Activated naive CD4-positive, alpha-beta T cell (primary cell): ENCODE results near the gene PHC2.
"Not testable (repeated sequence)": the region's sequence is repeated elsewhere in the genome, so short reads cannot be mapped to it uniquely, and the experiment has no call there.

ENCODE experiments used
- DNase-seq, 4 experiments: peaks; one replicate each; lab custom pipeline; 2025; lab: John Stamatoyannopoulos, UW

PHC2 gene

DNA sequence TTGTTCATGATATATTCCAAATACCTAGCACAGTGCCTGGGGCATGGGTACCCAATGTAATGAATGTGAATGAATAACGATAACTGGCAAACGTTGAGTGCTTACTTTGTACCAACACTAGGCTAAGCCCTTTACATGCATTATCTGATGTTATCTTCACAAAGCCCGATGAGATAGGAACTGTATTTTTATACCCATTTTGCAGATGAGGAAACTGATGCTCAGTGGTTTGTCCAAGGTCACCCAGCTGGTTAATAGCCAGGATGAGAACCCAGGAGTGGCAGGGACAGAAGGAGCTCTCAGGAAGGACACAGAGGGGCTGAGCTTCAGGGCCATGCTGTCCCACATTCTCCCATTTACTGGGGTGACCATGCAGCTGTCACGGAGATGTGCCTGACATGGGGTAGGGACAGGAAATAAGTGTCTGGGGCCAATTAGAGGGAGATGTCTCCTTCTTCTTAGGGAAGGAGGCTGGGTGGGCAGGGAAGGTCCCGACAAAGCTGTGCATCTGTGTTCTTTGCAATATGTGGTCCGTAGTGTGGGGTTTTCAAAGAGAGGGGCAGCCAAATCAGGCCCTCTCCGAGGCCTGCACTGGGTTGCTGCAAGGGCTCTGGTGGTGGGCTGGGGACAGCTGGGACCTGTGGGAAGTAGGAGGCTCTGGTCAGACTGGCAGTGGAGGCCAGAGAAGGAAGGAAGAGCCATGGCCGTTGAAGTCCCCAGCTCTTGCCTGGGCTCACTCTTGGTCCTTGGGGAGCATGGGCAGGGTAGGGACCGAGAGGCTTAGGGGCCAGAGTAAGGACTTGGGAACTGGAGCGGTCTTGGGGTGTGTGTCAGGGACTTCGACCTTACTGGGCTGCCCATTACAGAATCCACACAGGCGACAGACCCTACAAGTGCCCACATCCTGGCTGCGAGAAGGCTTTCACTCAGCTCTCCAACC, 136.6 kb downstream of the PHC2 start:
- no peak for DNase-seq

DNA sequence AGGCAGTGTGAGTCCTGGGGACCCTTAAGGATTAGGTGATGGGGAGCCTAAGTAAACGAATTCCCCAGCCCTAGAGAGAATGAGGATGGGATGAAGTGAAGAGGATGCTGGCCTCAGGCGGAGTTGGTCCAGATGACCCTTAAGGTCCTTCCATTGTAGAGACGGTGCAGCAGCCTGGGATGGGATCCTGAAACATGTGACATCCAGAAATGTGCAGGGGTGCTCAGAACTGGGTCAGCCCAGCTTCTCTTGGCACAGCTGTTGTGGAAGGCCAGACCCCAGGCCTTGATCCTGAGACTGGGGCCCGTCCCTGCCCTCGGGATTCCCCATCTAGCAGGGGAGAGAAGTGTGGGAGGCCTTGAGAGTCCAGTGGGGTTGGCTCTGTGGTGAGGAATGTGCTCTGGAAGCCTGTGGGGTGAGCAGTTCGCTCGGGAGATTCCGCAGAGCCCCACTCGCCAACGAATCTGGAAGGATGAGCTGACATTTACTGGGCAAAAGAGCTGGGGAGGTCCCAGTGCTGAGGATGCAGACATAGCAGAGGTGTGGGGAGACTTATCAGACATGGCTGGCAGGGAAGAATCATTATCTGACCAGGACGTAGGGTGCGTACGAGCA, 138.1 kb downstream of the PHC2 start:
- no peak for DNase-seq

DNA sequence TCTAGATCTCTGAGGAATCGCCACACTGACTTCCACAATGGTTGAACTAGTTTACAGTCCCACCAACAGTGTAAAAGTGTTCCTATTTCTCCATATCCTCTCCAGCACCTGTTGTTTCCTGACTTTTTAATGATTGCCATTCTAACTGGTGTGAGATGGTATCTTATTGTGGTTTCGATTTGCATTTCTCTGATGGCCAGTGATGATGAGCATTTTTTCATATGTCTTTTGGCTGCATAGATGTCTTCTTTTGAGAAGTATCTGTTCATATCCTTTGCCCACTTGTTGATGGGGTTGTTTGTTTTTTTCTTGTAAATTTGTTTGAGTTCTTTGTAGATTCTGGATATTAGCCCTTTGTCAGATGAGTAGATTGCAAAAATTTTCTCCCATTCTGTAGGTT, 140.3 kb downstream of the PHC2 start:
- DNase-seq: not testable (repeated sequence)

DNA sequence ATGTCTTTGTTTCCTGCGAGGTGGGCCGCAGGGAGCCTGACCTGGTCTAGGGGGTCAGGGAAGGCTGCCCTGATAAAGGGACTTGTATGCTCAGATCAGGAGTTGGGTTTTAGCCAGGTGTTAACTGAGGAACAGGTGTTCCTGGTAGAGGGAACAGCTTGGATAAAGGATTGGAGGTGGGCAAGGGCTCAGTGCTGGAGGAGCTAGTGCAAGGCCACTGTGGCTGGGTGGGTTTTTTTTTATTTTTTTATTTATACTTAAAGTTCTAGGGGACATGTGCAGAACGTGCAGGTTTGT, 141.1 kb downstream of the PHC2 start:
- DNase-seq: no peak

DNA sequence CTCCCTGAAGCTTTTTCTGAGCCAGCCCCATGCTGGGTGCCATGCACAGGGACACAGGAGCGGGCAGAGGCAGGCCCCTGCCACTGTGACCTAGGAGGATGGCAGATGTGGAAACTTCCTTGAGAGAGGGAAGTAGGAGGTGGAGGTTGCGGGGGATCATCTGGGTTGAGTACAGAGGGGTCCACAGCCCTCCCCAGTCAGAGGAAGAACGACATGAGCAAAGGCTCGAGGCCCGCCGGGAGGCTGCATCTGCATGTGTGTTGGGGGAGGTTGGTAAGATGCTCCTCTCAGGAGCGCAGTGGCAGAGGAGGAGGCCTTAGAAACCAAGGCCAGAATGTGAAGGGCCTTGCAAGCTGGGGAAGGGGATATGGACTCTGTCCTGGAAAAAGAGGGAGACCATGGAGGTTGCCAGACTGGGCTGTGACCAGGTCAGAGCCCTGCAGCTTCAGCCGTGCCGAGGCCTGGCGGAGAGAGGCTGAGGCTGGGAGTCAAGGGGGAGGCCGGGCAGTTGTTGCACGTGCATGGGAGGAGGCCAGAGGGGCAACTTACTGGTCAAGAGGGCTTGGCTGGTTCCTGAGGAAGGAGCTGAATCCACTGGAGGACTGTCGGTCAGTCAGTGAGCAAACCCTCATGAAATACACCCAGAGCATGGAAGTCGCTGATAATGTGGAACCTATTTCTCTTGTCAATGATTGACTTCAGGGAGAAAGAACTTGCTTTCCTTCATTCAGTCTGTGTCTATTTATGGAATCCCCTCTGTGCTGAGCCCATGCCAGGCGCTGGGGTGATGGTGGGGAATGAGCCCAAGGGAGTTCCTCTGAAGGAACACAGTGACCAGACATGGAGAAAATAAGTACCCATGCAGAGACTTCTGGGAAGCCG, 141.7 kb downstream of the PHC2 start:
- no peak for DNase-seq

DNA sequence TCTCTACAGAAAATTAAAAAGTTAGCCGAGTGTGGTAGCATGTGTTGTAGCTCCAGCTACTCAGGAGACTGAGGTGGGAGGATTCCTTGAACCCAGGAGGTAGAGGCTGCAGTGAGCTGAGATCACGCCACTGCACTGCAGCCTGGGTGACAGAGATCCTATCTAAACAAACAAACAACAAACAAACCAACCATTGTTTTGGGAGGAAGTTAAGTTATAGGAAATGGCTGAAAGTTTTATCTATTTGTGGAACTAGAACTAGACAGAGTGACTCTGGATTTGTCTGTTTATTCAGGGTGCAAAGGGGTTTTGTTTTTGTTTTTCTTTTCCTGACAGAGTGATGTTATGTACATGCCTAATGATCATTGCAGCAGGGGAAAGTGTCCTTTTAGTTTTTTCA, 143.6 kb downstream of the PHC2 start:
- DNase-seq: no peak

DNA sequence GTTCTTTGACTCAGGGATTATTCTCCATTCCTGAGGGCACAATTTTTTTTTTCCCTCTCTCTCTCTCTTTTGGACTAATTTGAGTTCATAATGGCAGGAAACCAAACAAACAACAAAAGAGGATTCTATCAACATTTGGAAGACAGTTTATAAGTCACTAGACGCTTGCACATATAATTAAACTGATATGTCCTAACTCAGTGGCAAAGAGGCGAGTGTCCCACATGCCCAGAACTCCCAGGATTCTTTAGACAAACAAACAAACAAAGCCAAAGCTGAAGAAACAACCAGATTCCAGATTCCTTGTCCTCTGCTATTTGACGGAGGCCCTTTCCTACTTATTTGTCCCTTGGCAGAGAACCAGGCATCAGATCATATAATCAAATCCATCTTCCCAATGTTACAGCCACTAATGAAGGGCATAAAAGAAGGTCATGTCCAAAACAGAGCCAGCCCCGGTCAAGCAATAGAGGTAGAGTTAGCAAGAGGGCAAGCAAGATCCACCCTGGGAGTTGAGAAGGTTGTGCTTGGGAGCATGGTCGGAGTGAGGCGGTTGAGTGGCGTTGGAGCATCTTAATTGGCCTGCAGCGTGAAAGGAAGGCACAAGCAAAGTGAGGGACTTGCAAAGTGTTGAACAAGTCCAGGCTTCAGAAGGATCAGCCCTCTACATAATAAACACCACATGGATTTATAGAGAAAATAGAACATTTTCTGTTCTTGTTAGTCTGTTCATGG, 144.3 kb downstream of the PHC2 start:
- no peak for DNase-seq

DNA sequence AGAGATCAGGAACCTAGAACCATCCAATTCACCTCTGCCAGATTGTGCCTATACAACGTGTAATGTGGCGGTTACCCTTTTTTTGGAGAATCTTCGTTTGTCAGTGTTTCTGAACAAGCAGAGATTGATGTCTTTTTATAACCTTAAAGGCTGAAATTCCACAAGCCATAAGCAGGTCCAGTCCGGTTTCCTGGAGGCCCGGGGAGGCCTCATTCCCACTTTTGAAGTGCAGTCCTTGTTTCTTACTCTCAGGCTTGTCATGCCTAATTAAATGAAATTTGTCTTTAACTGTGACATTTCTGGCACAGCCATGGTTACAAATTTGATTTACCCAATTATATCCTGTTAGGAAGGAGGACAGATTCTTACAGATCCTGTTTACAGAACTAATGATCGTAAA, 146.8 kb downstream of the PHC2 start:
- DNase-seq: no peak

DNA sequence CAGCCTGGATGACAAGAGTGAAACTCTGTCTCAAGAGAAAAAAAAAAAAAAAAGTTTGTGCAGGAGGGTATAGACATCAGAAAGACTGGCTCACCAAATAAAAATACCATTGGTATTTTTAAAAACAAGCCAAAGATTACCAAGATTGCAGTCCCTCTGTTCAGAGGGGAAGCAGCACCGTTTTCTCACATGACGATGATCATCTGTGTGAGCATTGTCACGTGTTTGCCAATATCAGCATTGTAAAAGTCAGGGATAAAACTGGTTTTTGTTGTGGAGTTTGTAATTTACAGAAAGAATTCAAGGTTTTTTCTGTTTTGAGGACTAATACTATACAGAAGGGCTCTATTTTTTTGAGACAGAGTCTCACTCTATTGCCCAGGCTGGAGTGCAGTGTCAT, 148.1 kb downstream of the PHC2 start:
- DNase-seq: no peak

DNA sequence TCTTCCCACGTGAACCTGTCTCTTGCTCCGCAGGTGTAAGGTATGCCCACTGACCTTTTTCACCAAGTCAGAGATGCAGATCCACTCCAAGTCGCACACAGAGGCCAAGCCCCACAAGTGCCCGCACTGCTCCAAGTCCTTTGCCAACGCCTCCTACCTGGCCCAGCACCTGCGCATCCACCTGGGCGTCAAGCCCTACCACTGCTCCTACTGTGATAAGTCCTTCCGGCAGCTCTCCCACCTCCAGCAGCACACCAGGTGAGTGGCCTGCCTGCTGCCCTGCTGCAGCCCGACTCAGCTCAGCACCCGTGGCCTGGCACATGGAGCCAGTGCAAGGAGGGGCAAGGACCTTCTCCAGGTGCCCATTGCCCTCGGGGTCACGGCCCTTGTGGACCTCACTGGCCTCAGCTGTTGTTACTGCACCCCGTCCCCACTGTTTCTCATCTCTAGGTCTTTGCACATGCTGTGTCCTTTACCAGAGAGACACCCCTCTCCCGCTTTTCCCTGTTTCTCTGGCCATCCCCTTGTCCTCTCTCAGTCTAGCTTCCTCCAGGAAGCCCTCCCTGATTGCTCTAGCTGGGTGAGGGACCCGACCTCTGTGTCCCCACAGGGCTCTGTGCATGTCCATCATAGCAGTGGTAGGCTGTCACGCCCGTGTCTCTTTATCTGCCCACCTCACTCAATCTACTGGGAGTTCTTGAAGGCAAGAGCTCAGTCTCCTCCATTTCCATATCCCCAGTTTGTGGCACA, 149.2 kb downstream of the PHC2 start:
- no peak for DNase-seq

DNA sequence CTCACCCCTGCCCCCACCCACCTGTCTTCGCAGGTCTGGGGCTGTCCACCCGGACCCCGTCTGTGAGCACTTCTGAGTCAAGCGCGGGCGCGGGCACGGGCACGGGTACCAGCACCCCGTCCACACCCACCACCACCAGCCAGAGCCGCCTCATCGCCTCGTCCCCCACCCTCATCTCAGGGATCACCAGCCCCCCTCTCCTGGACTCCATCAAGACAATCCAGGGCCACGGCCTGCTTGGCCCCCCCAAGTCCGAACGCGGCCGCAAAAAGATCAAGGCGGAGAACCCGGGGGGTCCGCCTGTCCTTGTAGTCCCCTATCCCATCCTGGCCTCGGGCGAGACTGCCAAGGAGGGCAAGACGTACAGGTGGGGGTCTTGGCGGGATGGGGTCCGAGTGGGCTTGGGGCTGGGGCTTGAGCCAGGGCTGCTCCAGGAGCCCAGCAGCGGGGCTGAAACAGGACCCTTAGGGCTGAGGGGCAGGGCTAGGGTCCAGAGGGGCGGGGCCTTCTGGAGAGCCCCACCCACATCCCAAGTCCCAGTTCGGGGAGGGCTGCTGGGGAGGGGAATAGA, 150.7 kb downstream of the PHC2 start:
- no peak for DNase-seq

DNA sequence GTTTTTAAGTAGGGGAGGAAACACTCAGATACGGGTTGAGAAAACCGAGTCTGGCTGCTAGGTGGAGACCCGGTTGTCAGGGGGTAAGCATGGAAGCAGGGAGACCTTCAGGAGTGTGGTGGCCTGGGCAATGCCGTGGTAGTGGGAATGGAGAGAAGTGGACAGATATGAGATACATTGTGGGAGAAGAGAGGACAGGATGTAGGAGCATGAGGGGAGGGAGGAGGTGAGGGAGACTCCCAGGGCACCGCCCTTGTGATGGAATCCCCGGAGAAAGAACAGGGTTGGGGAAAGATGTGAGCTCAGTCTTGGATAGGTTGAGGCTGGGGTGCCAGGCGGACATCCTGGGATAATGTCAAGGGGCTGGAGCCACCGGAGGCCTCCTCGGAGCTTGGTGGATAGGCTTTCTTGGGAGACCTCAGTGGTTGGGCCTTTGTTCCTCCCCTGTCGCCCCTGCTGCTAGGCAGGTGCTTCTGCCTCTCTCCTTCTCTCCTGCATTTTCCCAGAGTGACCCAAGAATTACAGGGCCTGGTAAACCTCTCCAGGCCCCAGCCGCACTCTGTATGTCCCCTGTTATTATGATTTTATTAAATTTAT, 153.3 kb downstream of the PHC2 start:
- no peak for DNase-seq

DNA sequence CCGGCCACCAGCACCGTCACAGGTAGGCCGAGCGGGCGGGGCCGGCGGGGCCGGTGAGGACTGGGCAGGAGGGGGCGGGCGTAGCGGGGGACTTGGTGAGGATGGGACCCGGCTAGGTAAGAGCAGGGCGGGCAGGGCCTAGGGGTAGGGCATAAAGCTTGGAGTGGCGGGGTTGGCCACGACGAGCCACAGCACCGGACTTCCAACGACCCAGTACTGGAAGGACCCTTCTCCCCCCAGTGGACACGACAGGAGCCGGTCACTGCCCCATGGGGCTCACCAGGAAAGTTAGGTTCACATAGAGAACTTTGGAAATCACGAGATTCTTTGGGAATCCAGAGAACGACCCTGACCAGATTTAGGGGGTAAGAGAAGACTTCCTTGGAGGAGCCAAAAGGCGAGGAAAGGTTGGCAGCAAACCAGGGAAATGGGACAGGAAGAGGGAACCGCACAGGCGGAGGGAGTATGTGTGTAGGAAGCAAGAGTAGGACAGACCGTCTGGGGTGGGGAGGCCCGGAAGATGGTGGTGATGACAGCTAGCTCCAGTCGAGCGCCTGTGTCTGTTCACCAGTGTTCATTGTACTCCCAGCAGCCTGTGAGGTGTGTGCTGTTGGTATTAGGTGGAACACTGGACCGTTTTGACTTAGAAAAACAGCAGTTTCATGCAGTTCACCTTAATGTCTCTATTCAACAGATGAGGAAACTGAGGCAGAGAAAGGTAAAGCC, 154.2 kb downstream of the PHC2 start:
- no peak for DNase-seq

DNA sequence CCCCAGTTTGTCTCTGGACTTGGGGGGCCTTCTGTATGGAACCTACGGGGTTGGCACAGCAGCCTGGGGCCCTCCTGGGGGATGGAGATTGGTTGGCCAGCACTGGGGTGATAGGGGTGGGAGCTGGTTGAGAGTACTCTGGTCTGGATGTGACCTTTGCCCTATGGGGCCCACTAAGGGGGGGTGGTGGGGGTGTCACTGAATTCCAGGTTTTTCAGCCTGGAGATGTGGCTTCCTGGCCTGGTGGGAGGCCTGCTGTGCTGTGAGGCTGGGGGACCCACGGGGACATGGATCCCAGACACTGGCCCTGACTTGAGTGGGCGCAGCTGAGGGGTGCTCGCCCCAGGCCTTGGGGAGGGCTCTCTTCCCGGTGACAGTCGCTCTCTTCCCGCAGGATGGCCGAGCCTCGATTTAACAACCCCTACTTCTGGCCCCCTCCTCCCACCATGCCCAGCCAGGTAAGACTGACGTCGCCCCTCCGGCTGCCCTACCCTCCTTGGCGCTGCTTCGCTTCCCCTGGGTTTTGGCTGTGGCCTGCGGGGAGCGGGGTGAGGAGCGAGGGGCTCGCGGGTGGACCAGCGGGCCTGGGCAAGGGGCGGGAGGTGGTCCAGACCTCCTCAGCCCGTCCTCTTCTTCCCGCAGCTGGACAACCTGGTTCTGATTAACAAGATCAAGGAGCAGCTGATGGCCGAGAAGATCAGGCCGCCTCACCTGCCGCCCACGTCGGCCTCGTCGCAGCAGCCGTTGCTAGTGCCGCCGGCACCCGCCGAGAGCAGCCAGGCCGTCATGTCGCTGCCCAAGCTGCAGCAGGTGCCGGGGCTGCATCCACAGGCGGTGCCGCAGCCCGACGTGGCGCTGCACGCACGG, 155.0 kb downstream of the PHC2 start:
- DNase-seq: no peak

DNA sequence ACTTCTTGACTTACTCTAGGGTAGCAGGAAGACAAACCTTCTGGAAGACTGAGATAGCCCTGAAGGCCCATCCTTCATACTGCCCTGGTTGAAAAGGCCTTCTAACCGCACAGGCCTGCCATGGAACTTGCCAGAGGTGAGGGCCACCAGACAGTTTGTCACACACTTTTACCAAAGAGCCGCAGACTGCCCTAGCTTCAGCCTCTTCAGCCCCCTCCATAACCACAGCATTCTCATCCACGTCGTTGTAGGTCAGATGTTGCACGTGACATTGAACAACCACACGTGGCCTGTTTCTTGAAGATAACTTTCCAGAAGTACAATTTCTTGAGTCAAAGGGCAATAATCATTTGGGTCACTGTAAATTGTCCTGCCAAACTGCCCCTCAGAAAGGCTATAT, 155.7 kb downstream of the PHC2 start:
- DNase-seq: no peak

DNA sequence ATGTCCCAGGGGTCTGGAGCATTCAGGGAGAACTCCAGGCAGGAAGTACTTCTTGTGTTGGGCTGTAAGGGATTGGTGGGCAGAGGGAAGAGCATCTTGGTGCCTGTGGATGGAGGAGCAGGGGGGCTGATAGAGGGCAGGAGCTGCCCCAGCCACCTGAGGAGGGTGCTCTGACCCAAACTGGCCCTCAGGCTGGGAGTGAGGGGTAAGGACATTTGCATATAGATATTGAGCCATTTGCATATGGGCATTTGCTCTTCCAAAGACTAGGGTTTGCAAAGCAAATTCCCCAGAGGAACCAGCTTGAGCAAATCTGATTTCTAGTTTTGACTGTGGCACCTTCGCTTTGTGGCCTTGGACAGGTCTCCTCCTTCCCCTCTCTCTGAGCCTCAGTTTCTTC, 156.4 kb downstream of the PHC2 start:
- no peak for DNase-seq

DNA sequence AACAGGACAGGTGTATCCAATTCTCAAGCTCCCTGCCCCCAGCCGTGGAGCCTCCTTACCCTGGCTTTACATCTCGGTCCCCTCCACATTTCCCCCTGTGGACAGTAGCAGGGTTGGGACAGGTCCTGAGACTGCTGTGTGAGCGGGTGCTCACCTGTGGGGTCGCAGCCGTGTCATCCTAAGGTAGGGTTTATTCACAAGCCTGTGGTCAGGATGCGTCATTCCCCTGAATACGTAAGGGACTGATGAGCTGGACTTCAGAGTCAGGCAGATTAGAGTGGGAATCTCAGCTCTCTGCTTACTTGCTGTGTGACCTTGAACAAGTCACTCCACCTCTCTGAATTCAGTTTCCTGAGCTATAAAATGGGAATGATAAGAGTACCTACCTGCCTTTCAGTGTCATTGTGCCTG, 156.9 kb downstream of the PHC2 start:
- DNase-seq: no peak
